Activated naive CD8-positive, alpha-beta T cell treated with anti-CD3 and anti-CD28 coated beads, Interleukin-2, amount 10 ng/mL, durations not matched to agents 7 days and 5 days (primary cell): ENCODE data around the gene P3H2. TPM values are rescaled to one million over a fixed set of nuclear protein-coding genes. Genes with fewer than 3 reads are reported as not detected.

Source experiments
- ATAC-seq: fragments of 150-1000 bp; cut with Tn5 transposase; one replicate; pipeline ENCODE4 v1.10.0; 2021; ENCODE audit warnings: low read depth, moderate library complexity
- POLR2A ChIA-PET: fragments of 350-600 bp; sonication (Branson Sonifier 250); formaldehyde crosslinking; loops from one replicate; lab custom pipeline; 2021; ENCODE audit warnings: antibody characterized with exemption; lab: Charles Lee
- DNase-seq: peaks from one replicate; pipeline ENCODE4 v3.0.0; 2021
- H3K27ac Mint-ChIP-seq: one replicate; pipeline ENCODE4 v1.8.0; 2022; ENCODE audit warnings: mild to moderate bottlenecking, mixed read lengths
- H3K27me3 Mint-ChIP-seq: one replicate; pipeline ENCODE4 v1.8.0; 2022; ENCODE audit warnings: mild to moderate bottlenecking, moderate library complexity, mixed read lengths
- H3K36me3 Mint-ChIP-seq: one replicate; pipeline ENCODE4 v1.8.0; 2021; ENCODE audit warnings: mild to moderate bottlenecking, mixed read lengths
- H3K4me1 Mint-ChIP-seq: one replicate; pipeline ENCODE4 v1.8.0; 2021; ENCODE audit warnings: mixed read lengths
- H3K4me3 Mint-ChIP-seq: one replicate; pipeline ENCODE4 v1.8.0; 2022; ENCODE audit warnings: mild to moderate bottlenecking, moderate library complexity, mixed read lengths
- H3K9me3 Mint-ChIP-seq: one replicate; pipeline ENCODE4 v1.8.0; 2021; ENCODE audit warnings: mixed read lengths
- total RNA-seq, 2 experiments: library from RNA; stranded (reverse); gene quantifications; one replicate each; pipeline ENCODE4 v1.2.3, GENCODE V29; 2021

Gene P3H2
- total RNA-seq, 2 experiments from 2014 or later: not detected

DNA sequence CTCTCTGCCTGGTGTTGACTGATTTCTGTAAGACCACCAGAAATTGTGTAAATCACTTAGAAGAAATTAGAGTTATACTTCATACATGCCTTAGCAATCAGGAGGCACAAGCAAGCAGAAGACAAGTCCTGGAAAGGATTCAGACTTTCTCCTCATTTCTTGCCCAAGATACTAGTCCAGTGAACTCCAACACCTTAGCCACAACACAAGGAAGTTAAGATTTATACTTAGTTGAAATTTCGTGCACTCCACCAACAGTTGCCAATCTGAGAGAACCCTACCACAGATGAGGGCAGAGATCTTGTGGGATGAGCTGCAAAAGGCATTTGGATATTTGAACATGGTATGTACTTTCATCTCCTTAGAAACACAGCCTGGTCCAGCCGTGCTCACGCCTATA, 2.3 kb downstream of the P3H2 start:
- peaks cover 4% of the 10 kb centered on the region for H3K4me1 Mint-ChIP-seq
- H3K27me3 Mint-ChIP-seq: peaks cover 56% of the 10 kb centered on the region
- H3K4me3 Mint-ChIP-seq: no peak overlapping the region
- peaks cover 3% of the 10 kb centered on the region for H3K9me3 Mint-ChIP-seq
- ATAC-seq (no peak), DNase-seq (no peak)
- no peaks in the 10 kb centered on the region for H3K36me3 Mint-ChIP-seq
- no peak overlapping the region for H3K27ac Mint-ChIP-seq
- POLR2A ChIA-PET: no interaction called here

DNA sequence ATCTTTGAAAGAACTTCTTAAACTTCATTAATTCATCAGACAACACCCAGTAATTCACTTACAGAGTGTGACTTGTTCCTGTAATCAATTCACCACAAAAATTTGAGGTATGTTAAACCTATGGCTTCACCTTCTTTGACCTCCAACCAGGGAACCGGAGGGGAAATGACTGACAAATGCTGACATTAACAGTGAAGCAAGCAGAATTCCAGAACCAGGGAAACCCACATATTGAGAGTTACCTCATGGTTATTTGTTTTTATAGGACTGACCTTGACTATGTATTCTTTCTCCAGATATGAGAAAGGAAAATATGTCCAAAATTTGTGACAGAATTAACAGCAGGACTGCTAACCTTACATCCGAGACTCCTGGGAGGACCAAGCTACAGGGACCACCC, 2.7 kb downstream of the P3H2 start:
- peaks cover 54% of the 10 kb centered on the region for H3K27me3 Mint-ChIP-seq
- H3K4me3 Mint-ChIP-seq: no peak overlapping the region
- POLR2A ChIA-PET: no interaction called here
- no peak for ATAC-seq
- DNase-seq: no peak
- no peaks in the 10 kb centered on the region for H3K36me3 Mint-ChIP-seq
- H3K4me1 Mint-ChIP-seq: peaks cover 4% of the 10 kb centered on the region
- H3K9me3 Mint-ChIP-seq: peaks cover 4% of the 10 kb centered on the region
- no peak overlapping the region for H3K27ac Mint-ChIP-seq

DNA sequence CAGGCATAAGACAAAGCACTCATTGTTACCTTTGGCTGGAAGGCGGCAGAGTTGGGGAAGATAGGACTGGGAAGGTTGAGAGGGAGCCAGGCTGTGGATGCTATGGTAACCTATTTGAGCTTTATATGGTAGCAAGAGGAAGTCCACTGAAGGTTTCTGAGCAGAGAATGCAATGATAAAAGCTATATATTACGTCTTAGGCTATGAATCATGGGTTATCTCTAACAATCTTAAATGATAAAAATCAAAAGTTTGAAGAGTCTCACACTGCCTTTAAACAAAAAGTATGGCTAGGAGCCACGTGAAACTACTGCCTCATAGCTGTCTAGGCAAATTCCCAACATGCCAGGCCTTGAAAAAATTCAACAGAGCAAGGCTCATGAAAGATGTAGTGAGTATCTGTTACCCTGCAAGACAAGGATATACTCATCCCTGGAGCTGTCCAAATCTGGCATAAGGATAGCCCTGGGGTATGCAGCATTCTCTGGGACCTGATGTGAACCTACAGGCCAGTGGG, 4.1 kb downstream of the P3H2 start:
- H3K27me3 Mint-ChIP-seq: peaks cover 46% of the 10 kb centered on the region

DNA sequence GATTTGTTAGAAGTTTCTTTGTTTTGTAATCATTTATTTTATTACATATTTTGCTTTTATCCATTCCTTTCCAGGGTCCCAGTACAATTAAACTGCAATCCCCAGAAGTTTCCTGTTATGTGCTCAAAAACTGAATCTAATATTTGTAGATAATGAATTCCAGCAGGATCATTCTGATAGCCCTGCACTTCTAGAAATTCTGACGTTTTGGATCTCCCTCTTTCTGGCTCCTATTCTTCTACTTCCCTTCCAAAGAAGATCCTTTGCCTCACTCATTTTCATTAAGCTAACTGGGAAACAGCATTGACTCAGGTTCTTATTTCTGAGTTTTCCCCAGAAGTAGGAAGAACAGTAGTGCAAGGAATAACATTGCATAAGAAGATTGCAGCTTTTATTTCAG, 9.9 kb downstream of the P3H2 start:
- POLR2A ChIA-PET: no interaction called here

More for the DNA sequence above, 4.1 kb downstream of the P3H2 start:
- Mint-ChIP-seq H3K9me3 (peaks cover 4% of the 10 kb centered on the region), H3K27ac (no peak overlapping the region), H3K4me3 (no peak overlapping the region), H3K36me3 (no peaks in the 10 kb centered on the region), H3K4me1 (peaks cover 4% of the 10 kb centered on the region)
- POLR2A ChIA-PET: no interaction called here
- ATAC-seq (no peak), DNase-seq (no peak)

DNA sequence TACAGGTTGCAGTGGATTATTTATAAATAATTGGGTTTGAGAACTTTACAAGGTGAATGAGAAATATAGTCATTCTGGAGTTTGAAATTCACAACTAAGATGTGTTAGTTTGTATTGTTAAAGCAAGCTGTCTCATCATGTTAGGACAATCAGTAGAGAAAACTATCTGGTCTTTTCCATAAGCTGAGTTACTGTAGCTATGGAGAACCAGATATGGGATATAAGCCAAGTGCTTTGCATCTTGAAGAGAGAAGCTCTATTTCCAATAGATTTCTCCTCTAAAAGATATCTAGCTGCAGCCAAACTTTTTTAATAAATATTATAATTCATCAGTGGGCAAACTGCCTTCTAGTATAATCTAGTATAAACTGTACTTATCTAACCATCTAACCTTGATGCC, 11.3 kb downstream of the P3H2 start:
- DNase-seq: no peak

More for the DNA sequence above, 9.9 kb downstream of the P3H2 start:
- Mint-ChIP-seq H3K27me3 (peaks cover 25% of the 10 kb centered on the region), H3K4me1 (no peaks in the 10 kb centered on the region), H3K27ac (no peak overlapping the region), H3K4me3 (no peak overlapping the region), H3K36me3 (no peaks in the 10 kb centered on the region), H3K9me3 (peaks cover 4% of the 10 kb centered on the region)
- DNase-seq (no peak), ATAC-seq (no peak)

DNA sequence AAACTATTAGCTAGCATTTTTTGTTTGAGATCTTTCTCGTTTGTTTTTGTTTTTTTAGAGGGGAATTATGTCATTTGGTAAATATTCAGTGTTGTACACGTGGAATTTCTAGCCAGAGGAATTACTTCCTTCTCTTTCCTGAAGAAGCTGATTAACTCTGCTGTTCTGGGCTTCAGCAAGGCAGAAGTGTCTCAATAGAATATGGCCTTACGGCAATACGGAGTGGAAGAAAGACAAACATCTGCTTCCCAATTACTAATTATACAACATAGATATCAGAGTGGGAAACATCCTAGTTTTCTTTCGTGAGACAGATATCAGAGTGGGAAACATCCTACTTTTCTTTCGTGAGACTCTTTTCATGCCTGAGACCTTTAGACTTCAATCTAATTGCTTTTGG, 11.9 kb downstream of the P3H2 start:
- ATAC-seq (no peak), DNase-seq (no peak)
- Mint-ChIP-seq H3K27ac (no peak overlapping the region), H3K9me3 (peaks cover 2% of the 10 kb centered on the region), H3K27me3 (peaks cover 30% of the 10 kb centered on the region), H3K4me3 (no peak overlapping the region), H3K4me1 (no peaks in the 10 kb centered on the region), H3K36me3 (no peaks in the 10 kb centered on the region)
- POLR2A ChIA-PET: no interaction called here

More for the DNA sequence above, 11.3 kb downstream of the P3H2 start:
- Mint-ChIP-seq H3K4me3 (no peak overlapping the region), H3K27ac (no peak overlapping the region), H3K4me1 (no peaks in the 10 kb centered on the region), H3K9me3 (peaks cover 3% of the 10 kb centered on the region), H3K36me3 (no peaks in the 10 kb centered on the region), H3K27me3 (peaks cover 28% of the 10 kb centered on the region)
- POLR2A ChIA-PET: no interaction called here
- no peak for ATAC-seq

DNA sequence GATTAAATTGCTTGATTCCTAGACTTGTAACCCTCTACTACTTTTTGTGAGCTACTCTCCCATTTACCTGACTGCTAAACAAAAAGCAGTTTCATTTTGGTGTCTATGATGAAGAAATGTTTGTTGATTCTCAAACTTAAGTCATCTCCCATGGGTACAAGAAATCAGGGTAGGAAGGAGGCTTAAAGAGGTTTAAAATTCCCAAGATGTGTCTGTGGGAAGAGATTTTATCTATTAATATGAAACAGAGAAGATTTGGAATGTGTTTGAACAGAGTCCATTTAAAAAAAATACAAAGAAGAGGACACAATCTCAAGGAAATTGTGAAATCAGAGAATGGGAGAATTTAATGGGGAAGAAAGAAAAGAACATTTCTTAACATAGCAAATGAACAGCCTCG, 14.8 kb downstream of the P3H2 start:
- Mint-ChIP-seq H3K36me3 (no peaks in the 10 kb centered on the region), H3K4me1 (no peaks in the 10 kb centered on the region), H3K4me3 (no peak overlapping the region), H3K9me3 (no peaks in the 10 kb centered on the region), H3K27me3 (peaks cover 35% of the 10 kb centered on the region), H3K27ac (no peak overlapping the region)
- DNase-seq: no peak
- ATAC-seq: no peak
- POLR2A ChIA-PET: no interaction called here

DNA sequence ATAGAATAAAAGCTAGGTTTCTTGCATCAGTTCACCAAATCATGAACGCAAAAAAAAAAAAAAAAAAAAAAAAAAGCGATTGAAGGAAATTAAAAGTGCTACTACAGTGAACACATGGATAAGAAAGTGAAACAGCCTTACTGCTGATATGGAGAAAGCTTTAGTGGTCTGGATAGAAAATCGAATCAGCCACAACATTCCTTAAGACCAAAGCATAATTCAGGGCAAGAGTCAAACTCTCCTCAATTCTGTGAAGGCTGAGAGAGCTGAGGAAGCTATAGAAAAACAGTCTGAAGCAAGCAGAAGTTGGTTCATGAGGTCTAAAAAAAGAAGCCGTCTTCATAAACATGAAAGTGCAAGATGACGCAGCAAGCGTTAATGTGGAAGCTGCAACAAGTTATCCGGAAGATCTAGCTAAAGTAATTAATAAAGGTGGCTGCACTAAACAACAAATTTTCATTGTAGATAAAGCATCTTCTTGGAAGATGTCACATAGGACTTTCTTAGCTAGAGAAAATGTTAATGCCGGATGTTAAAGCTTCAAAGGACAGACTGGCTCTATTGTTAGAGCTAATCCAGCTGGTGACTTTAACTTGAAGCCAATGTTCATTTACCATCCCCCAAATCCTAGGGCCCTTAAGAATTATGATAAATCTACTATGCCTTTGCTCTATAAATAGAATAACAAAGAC, 19.2 kb downstream of the P3H2 start:
- ATAC-seq (no peak), DNase-seq (no peak)
- H3K4me1 Mint-ChIP-seq: no peaks in the 10 kb centered on the region
- POLR2A ChIA-PET: no interaction called here
- H3K27ac Mint-ChIP-seq: no peak overlapping the region
- peak overlapping the region; percentile 39 for H3K4me3 Mint-ChIP-seq
- H3K36me3 Mint-ChIP-seq: no peaks in the 10 kb centered on the region
- peaks cover 21% of the 10 kb centered on the region for H3K27me3 Mint-ChIP-seq
- H3K9me3 Mint-ChIP-seq: no peaks in the 10 kb centered on the region

DNA sequence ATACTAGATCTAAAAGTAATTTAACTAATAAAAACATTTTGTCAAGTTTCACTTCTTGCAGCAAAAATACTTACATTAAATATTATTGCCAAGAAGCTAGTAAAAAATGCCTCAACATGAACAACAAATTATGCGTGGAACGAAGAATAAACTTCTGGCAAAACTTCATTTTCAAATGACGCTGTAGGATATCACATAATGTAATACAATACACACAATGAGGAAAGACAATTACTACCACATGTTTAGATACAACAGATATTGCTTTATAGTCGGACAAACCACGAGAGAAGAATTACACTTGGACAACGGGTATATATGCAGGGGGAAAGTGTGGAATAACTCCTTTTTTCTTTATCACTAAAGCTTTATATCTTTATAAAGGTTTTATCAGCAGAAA, 21.6 kb downstream of the P3H2 start:
- Mint-ChIP-seq H3K4me3 (no peak overlapping the region), H3K9me3 (no peaks in the 10 kb centered on the region), H3K36me3 (no peaks in the 10 kb centered on the region), H3K27ac (no peak overlapping the region), H3K4me1 (no peaks in the 10 kb centered on the region), H3K27me3 (peaks cover 10% of the 10 kb centered on the region)
- ATAC-seq (no peak), DNase-seq (no peak)
- POLR2A ChIA-PET: no interaction called here

DNA sequence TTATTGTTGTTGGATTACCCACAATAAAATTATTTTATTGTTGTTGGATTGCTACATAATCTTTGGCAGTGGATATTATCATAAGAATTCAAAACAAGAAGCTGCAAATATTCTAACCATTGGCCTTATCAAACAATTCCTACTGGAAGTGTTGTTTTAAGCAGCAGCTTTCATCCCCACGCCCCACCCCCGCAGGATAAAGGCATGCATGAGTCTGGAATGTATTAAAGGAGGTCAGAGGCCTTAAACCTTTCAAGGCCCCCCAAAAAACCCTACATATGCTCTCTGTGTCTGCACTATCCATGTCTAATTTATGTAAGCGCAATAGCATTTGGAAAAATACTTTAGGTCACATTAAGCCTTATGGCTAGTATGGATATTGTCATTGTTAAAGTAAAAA, 23.1 kb downstream of the P3H2 start:
- no peak for ATAC-seq
- POLR2A ChIA-PET: no interaction called here
- peaks cover 9% of the 10 kb centered on the region for H3K27me3 Mint-ChIP-seq
- H3K27ac Mint-ChIP-seq: no peak overlapping the region
- no peaks in the 10 kb centered on the region for H3K36me3 Mint-ChIP-seq
- H3K4me1 Mint-ChIP-seq: no peaks in the 10 kb centered on the region
- H3K4me3 Mint-ChIP-seq: no peak overlapping the region
- no peaks in the 10 kb centered on the region for H3K9me3 Mint-ChIP-seq
- no peak for DNase-seq

DNA sequence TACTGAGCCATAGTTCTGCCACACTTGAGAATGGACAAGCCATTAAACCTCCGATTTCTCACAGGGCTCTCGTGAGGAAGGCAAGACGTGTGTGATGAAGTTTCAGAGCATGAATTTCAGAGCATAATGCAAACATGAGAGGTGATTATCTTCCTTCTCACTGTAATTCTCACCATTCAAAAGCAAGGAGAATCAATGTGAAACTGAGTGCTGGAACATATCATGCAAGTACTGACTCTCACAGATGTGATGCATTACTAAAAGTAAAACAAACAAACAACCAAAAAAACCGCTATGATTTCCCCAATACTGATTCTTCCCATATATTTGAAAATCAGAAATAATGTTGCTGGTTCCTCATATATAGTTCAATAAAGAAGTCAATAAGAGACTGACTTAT, 23.7 kb downstream of the P3H2 start:
- ATAC-seq (no peak), DNase-seq (no peak)
- H3K4me3 Mint-ChIP-seq: no peak overlapping the region
- no peaks in the 10 kb centered on the region for H3K4me1 Mint-ChIP-seq
- H3K9me3 Mint-ChIP-seq: no peaks in the 10 kb centered on the region
- no peaks in the 10 kb centered on the region for H3K36me3 Mint-ChIP-seq
- POLR2A ChIA-PET: no interaction called here
- H3K27me3 Mint-ChIP-seq: peaks cover 5% of the 10 kb centered on the region
- H3K27ac Mint-ChIP-seq: no peak overlapping the region

DNA sequence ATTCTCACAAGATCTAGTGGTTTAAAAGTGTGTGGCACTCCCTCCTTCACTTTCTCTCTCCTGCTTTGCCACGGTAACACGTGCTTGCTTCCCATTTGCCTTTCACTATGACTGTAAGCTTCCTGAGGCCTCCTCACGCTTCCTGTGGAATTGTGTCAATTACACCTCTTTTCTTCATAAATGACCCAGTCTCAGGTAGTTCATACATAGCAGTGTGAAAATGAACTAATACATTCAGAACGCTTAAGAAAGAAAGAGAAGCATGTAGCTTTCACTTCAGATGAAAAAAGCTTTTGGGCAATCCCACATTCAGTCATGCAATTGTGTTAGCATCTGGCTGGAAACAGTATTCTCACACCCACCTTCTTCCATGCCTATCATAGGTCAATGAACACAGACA, 24.4 kb downstream of the P3H2 start:
- ATAC-seq (no peak), DNase-seq (no peak)
- H3K9me3 Mint-ChIP-seq: no peaks in the 10 kb centered on the region
- no peak overlapping the region for H3K4me3 Mint-ChIP-seq
- POLR2A ChIA-PET: no interaction called here
- no peaks in the 10 kb centered on the region for H3K4me1 Mint-ChIP-seq
- peaks cover 3% of the 10 kb centered on the region for H3K27me3 Mint-ChIP-seq
- no peaks in the 10 kb centered on the region for H3K36me3 Mint-ChIP-seq
- no peak overlapping the region for H3K27ac Mint-ChIP-seq

DNA sequence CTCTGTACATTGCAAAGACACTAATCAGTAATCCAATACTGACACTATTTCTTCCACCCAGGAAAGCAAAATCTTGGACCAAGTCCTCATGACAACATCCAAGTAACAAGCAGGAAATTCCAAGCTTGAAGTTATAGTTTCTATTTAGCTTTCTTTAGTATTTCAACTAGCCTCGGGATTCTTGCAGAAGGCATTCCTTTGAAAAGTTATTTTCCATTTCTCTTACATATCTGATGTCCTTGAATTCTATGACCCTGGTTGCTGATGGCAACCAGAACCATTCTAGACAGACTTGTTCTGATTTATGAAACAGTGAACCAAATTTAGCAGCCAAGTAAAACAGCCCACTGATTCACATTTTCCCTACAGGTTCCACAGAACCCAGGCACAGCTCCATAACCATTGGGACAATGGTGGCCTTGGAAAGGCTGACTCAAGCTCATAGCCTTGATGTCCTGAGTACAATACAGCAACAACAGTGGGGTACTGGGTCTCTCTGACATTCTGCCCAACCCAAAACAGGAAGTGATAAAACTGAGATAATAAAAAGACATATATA, 26.5 kb downstream of the P3H2 start:
- no peaks in the 10 kb centered on the region for H3K4me1 Mint-ChIP-seq
- no peak overlapping the region for H3K27ac Mint-ChIP-seq
- peaks cover 5% of the 10 kb centered on the region for H3K27me3 Mint-ChIP-seq
- POLR2A ChIA-PET: no interaction called here
- no peaks in the 10 kb centered on the region for H3K36me3 Mint-ChIP-seq
- no peaks in the 10 kb centered on the region for H3K9me3 Mint-ChIP-seq
- no peak overlapping the region for H3K4me3 Mint-ChIP-seq
- ATAC-seq (no peak), DNase-seq (no peak)

DNA sequence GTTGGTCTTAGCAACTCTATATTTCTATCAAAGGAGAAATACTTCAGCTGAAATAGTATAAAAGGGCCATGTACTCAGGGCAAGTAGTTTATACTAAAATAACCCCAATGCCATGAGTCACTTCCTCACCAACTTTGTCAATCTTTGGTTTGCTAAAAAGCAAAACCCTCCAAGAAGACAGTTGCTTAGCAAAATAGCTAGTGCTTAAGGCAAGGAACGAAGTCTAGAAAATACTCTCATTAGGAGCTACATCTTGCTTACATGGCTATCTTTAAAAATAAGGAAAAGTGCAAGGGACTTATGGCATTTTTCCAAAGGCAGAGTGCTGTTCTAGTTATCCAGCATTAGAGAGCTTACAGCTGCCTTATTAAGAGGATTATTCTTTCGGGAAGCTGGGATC, 28.4 kb downstream of the P3H2 start:
- H3K27me3 Mint-ChIP-seq: peaks cover 7% of the 10 kb centered on the region
- ATAC-seq: no peak
- POLR2A ChIA-PET: no interaction called here
- H3K36me3 Mint-ChIP-seq: no peaks in the 10 kb centered on the region
- no peaks in the 10 kb centered on the region for H3K4me1 Mint-ChIP-seq
- no peak for DNase-seq
- H3K4me3 Mint-ChIP-seq: no peak overlapping the region
- H3K9me3 Mint-ChIP-seq: no peaks in the 10 kb centered on the region
- no peak overlapping the region for H3K27ac Mint-ChIP-seq
